GM18951 (cell line): Measurements from ENCODE around the gene TP53I11.

ENCODE experiments used
- POLR2A ChIP-seq: IDR thresholded peaks from 4 replicates; pipeline ENCODE4 v1.6.1; 2011; ENCODE audit warnings: mild to moderate bottlenecking; ENCODE audit not compliant: insufficient read length, insufficient read depth; ENCODE audit errors: extremely low read depth
- in situ Hi-C: fragments of 300-500 bp; cut with MboI; formaldehyde crosslinking; loops from one replicate; pipeline ENCODE4 v1.12.0; 2022; ENCODE audit warnings: low sequenced_read_pairs, mixed read lengths, inconsistent platforms; ENCODE audit not compliant: unreplicated experiment

Gene TP53I11

DNA sequence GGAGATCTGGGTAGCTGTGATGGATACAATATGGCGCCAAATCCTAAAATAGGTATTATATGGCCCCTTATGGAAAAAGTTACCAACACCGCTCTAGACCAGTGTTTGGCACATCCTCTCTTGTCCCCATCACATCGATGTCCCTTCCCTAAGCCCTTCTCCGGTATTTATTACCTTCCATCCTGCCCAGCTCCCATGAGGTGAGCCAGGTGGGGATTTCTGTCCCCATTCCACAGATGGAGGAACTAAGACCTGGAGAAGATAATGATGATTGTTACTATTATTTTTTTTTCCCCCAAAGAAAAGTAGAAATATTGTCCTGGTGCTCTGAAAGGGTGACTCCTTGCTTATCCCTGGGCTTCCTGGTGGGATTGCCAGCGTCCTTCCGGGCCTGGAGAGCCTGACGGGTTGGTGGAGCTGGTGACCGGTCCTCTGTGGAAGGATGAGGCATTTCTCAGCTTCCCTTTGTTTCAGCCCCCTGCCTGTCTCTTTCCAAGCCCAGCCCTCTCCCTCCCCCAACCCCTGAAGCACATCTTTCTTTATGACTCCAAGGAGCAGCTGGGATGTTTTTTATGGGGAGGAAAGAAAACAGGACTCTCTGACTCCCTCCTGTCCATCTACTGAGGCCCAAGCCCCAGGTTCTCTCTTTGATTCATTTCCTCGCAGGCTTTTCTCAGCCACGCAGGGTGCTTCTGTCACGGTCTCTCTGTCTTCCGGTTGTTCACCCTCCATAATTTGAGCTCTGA, 65.4 kb downstream of the TP53I11 start:
- in situ Hi-C loops = loop anchor here (25.0 kb wide), 1 partner anchor 248 kb away; no protein-coding TSS in a partner anchor
- no peak for TF ChIP-seq POLR2A

GRCh38 chr11:44884056-44884455, 66.6 kb downstream of the TP53I11 start:
- in situ Hi-C loops = loop anchor here (25.0 kb wide), 1 partner anchor 247 kb away; no protein-coding TSS in a partner anchor
- TF ChIP-seq POLR2A = no peak

GRCh38 chr11:44883277-44883676, 67.4 kb downstream of the TP53I11 start:
- in situ Hi-C loops = loop anchor here (25.0 kb wide), 1 partner anchor 246 kb away; no protein-coding TSS in a partner anchor
- no peak for TF ChIP-seq POLR2A
